Stimulated activated CD4-positive, alpha-beta T cell treated with anti-CD3 and anti-CD28 coated beads, Interleukin-4, amount 100 ng/mL, for 4 hours (primary cell): ENCODE measurements around the gene TLNRD1.

Source experiments
- DNase-seq, 2 experiments: peaks; one replicate each; pipeline ENCODE4 v3.0.0-alpha.2; 2020

The TLNRD1 gene

GRCh38 chr15:80978685-80979329 lies 21.9 kb upstream of the TLNRD1 start:
- DNase-seq: no peak

- DNase-seq: no peak
Observed at GRCh38 chr15:80979538-80980200, 21.1 kb upstream of the TLNRD1 start.

DNA sequence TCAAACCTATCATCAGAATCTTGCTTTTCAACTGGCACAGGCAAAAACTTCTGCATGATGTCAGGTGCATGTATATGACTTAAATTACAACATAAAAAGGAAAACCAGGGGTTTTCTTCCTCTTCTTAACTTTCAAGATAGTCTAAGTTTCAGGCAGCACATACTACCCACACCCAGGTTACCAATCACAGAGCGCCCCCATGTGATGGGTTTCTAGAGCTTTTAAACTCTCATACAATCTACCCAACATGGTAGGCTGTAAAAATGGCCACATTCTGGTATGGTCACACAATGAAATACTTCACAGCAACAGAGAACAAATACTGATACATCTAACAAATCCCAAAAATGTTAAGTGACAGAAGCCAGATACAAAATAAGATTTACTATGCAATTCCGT lies 18.5 kb upstream of the TLNRD1 start:
- no peak for DNase-seq

- no peak for DNase-seq
Observed at GRCh38 chr15:80982839-80983238, 17.9 kb upstream of the TLNRD1 start.

DNA sequence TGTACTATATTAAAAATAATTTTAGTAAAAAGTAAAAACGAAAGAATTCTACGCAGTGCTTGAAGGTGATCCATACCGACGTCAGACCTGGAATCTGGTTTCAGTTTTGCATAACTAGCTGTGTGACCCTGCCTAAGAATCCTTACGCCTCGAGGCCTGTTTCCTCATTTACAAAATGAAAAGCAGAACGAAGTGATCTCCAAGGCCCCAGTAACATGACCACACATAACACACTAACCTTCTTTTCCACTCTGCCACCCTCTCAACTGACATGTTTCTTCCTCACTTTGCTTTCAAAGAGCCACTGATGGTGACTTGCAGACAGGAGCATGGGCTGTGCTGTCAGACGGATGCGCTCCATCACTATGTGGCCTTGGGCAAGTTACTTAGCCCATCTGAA lies 15.9 kb upstream of the TLNRD1 start:
- DNase-seq: no peak

- no peak for DNase-seq
Observed at GRCh38 chr15:80985981-80986380, 14.7 kb upstream of the TLNRD1 start.

DNA sequence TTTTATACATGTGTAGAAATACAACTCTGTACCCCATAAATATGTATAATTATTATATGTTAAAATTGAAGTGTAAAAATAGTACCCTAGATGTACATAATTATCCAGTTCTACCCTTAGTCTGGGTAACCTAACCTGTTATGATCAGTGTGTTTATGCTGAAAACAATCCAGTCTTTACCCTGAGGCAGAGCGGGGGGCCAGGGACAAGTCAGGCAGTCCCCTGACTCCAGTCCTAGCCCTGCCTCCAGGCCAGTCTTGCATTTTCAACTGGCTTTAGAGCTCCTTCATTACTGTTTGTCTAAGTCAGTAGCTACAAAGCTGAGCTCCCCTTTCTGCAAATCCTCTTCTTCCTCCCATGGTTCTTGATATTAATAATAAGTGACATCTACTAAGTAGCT lies 14.2 kb upstream of the TLNRD1 start:
- no peak for DNase-seq

DNA sequence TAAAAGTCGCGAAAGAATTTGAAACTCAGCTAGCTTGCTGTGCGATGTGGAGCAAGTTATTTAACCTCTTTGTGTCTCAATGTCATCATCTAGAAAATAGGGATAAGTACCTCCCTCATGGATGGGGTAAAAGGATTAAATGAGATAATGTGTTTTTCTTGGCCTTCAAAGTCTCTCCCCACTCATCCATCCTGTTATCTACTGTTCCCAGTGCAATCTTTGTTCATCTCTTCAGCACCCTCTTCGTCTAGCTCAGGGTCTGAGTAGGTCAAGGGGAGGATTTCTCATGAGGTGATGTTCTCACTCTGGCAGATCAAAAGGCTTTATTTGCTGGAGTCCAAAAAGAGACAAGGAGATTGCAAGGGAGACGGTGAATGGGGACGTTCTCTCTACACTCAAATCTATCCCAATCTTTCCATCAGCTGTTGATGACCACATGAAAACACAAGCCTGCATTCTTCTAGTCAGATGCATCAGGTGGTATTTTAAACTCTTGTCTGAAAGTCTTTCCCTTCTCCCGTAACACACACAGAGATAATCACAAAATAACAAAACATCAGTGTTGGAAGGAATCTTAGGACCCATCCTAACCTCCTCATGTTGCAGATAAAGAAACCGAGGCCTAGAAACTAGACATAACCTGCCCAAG lies 12.5 kb upstream of the TLNRD1 start:
- no peak for DNase-seq

DNA sequence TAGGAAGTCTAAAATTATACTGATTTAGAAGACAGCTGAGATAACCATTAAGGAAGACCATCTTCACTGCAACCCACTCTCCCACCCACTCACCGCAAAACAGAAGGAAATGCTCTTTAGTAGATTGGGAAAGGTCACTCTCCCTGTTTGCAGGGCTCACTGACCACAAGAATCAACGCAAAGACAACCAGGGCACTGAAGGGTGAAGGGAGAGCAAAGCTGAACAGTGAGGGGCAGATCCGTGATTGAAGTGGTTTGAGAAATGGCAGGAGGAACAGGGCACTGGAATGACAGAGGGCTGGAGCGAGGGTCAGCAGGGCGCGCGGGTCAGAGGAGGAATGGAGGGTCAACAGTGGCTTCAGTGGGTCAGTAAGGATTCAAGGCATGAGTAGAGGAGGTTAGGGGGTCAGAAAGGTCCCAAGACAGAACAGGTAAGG lies 11.6 kb upstream of the TLNRD1 start:
- no peak for DNase-seq

DNA sequence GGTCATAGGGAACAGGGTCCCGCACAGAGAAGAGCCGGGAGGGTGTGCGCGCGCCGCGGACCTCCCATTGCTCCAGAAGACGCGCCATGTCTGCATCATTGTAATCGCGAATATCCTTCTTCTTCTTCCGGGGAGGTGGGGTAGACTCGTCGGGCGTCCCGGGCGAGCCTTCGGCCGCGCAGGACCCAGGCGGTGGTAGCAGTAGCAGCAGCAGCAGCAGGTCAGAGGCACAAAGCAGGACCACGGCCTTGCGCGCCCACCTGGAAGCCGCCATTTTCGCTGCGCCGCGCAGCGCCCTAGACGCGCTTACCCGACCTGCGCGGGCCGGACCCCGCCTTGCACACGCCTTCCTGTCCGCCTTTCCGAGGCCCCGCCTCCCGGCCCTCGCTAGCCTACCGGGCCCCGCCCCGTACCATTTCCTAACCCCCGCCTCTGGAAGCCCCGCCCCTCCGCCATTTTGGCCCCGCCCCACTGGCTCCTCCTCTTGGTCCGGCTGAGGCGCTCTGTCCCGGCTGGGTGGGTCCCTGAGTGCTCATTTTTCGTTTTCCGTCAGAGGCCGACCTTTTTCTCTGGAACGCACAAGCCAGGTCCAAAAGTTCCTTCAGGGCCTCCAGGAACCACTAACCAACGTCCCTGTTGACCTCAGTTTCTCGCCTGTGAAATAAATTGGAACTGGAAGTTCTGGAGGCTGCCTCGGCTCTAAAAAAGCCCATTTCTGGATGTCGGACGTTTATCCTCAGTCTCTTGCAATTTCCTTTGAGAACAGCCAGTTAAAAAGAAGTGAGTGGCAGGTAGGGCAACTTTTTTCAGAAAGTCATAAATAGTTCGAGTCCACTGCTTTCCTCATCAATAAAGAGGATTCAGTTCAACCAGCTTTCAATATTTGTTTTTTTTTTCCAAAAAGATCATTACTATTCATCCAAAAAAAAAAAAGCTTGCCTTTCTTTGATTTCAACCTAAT lies 10.9 kb upstream of the TLNRD1 start, which contains the start of gene MESD:
Gene MESD (minus strand): TSS at position 302 of the 961 bp plus-strand sequence. CDS start 28 bp downstream, at position 274.
- DNase-seq: peak; percentile 94 to 100

GRCh38 chr15:80990955-80991354 lies 9.8 kb upstream of the TLNRD1 start:
- DNase-seq: no peak

DNA sequence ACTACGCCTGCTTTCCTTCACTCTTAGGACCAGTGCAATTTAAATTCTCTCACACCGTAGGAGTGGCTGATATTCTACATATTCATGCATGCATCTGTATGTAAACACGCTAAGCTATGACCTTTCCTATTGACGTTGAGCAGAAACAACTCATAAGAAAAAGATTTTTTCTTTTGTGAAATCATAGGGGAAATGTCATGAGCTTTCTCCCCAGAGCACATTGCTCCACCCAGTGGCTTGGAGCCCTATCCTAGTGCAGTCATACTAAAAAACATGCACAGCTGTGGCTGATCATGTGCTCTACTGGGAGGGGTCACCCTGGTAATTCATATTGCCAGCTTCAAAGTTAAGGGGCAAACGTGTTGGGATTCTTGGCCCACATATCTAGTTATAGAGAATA lies 9.3 kb upstream of the TLNRD1 start:
- DNase-seq: no peak

DNA sequence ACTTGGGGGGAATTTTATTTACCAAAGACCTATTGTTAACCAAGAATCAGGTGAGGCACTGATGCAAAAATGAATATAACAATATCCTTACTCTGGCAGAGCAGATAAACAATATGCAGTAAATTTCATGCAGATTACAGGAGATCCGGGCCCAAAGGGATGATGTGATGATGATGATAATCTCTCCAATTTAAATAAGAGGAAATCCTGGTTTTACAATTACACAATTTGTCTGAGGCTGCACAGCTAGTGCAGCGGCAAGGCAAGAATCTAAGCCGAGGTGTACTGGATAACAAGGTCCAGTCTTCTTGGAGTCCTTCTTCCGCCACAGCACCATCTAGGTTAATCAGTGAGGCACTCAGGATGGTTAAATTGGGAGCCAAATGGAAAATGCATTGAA lies 8.7 kb upstream of the TLNRD1 start:
- no peak for DNase-seq

DNA sequence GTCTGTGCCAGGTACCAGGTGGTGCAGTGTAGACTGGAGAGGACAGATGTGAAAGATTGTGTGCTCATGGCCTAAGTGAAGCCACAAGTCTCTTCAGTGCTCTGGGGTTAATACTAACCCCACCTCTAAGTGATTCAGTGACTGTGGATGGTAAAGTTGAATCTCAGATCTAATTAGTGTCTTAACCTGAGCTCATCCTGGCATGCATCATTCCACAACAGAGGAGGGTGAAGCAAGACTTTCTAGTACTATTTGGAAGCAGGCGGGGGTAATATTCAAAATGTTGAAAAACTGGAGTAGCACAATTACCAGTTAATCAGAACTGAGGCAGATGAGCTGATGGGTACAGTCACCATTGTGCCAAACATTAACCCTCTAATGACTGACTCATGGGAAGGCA lies 8.3 kb upstream of the TLNRD1 start:
- no peak for DNase-seq

GRCh38 chr15:80996247-80996646 lies 4.5 kb upstream of the TLNRD1 start:
- DNase-seq: no peak

DNA sequence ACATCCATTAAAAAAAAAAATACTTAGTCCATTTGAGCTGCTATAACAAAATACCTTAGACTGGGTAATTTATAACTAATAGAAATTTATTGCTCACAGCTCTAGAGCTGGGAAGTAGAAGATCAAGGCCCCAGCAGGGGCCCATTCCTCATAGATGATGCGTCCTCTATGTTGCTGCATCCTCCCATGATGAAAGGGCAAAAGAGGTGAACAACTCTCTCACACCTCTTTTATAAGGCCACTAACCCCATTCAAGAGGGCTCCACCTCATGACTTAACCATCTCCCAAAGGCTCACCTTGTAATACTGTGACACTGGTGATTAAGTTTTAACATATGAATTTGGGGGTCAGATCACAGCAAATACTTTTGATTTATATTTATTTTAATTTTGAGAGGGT lies 3.0 kb upstream of the TLNRD1 start:
- DNase-seq: no peak

DNA sequence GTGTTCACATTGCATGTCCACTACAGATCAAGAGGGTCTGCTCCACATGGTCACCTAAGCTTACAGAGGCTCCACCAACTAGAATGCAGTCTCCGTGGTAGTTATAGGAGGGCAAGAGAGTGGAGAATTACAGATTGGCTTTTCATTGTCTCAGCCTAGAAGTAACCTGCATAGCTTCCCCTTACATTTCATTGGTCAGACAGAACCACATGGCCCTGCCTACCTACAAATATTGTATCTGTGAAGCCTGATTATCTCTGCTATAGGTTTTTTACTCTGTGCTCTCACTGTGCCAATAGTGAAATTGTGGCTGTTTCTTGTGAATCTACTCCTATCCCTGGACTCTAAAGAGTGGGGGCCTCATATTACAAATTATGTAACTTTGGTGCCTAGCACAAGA lies 2.5 kb upstream of the TLNRD1 start:
- no peak for DNase-seq

DNA sequence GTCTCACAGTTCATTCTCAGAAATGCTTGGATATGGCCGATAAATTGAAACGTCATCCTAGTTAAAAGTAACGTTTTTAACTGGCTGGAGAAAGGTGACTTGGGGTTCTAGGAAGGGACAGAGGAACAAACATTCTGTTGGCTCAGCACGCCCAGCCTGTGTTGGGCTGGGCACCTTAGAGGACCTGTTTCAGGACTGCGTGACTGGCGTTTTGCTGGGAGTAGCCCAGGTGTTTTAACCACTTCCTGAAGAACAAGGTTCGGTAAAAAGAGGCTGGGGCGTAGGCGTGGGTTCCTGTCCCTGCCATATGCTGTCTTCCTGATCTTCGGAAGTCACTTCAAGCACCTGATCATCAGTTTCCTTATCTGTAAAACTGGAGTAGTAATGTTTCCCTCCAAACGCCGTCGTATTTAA lies 1.1 kb upstream of the TLNRD1 start:
- peak; percentile 56 to 60 for DNase-seq

- DNase-seq: no peak
Observed at GRCh38 chr15:81000144-81000623, 539 bp upstream of the TLNRD1 start.

- peak; percentile 38 to 54 for DNase-seq
Observed at GRCh38 chr15:81001152-81002008, 657 bp downstream of the TLNRD1 start.

GRCh38 chr15:81002009-81002330 lies 1.2 kb downstream of the TLNRD1 start:
- no peak for DNase-seq
